ENCODE data around the gene ZNF497.

ZNF497 gene

GRCh38 chr19:58305065-58305931 lies 57.3 kb downstream of the ZNF497 start, which contains the start of gene ERVK3-1:
Gene ERVK3-1, plus strand, starts transcription at chr19:58305377. Its CDS starts 6,792 bp downstream, at chr19:58312169.
- DNase-seq = peak; percentile 87

GRCh38 chr19:58304748-58305064 lies 57.8 kb downstream of the ZNF497 start:
- no peak for DNase-seq
